NOMO-1 (cell line): ENCODE results near the gene RAB4B.
A peak's percentile ranks its signal among the peaks of the same experiment; 100 is the strongest.
"Not testable (repeated sequence)": the region's sequence is repeated elsewhere in the genome, so short reads cannot be mapped to it uniquely, and the experiment has no call there.

ENCODE experiments used
- DNase-seq, 2 experiments: peaks; one replicate each; lab custom pipeline; 2025; ENCODE audit not compliant: unreplicated experiment in 2 of 2; lab: John Stamatoyannopoulos, UW

Gene RAB4B

DNA sequence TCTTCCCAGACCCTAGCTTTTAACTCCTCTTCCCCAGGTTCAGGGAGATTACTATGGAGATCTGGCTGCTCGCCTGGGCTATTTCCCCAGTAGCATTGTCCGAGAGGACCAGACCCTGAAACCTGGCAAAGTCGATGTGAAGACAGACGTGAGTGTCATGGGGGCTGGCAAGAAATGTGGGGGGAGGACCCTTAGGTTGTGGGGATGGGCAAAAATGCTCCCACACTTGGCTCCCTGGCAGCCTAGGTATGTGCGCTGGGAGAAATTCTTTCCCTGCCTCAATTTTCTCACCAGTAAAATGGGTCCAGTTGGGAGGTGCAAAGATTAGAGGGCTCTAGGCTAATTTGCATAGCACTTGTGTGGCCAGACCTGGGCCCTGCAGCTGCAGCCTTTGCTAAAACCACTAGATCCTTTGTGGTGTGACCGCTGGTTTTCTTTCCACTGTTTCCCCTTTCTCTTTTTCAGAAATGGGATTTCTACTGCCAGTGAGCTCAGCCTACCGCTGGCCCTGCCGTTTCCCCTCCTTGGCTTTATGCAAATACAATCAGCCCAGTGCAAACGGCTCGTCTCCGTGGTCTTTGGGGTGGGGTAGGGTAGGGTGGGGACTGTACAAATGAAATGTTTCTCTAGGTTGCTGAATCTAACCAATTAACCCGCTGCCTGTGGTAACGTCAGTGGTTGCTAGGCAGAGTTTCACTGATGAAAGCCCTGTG lies 959 bp upstream of the RAB4B start:
- DNase-seq: peak; percentile 99

DNA sequence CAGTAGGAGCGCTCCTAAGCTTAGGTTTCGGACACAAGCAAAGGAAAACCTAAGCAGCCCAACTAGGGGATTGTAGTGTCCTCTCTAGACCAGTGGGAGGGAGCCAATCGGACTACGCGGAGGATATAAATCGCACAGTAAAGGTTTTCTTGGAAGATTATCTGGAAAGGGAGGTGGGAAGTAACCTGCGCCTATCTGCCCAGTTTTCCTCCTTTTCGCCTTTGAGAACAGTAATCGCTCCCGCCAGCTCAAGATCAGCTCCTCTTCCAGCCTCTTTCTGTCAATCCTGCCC lies 456 bp upstream of the RAB4B start:
- DNase-seq: no peak

DNA sequence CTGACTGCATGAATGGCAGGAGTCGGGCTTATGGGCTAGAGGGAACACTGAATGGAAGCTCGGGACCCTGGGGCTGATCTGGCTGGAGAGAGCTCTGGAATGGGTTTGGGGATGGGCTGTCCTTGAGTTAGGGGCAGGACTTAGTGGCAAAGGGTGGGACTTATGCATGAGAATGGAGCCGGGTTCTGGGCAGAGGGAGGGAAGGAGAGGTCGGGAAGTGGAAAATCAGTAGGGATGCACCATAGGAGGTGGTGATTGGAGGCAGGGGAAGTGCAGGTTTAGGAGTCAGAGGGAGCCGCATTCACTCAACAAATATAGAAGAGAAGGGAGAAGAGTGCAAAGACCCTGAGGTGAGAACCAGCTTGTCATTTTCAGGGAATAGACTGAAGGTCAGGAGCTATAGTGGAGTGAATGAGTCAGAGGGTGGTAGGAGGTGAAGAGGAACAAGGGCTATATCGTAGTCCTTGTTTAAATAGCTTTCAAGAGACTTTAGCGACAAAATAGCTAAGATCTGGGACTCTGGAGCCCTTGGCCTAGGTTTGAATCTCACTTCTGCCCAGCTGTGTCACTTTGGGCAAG lies 748 bp downstream of the RAB4B start:
- peak in 1 of 2 experiments; percentile 3 for DNase-seq

DNA sequence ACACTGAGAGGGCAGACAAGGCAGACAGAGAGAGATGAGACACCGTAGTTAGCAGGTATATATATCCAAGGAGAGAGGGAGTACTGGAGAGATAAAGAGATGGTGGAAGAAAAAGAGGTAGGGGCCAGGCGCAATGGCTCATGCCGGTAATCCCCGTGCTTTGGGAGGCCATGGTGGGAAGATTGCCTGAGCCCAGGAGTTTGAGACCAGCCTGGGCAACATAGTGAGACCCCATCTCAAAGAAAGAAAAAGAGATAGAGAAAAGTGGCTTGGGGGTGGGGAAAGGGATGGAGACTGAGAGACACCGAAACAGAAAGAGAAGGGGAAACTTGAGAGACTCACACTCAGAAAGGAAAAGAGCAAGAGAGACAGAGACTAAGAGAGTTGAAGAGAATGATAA lies 2.5 kb downstream of the RAB4B start:
- no peak for DNase-seq

DNA sequence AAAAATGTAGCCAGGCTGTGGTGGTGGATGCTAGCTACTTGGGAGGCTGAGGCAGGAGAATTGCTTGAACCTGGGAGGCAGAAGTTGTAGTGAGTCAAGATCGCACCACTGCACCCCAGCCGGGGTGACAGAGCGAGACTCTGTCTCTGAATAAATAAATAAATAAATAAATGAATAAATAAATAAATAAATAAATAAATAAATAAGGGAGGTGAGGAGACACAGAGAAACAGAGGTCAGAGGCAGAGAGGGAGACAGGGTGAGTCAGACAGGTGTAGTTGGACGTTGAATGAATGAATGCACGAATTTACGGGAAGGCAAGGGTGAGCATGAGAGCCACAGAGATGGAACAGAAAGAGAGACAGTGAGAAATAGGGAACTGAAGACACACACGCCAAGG lies 3.1 kb downstream of the RAB4B start:
- DNase-seq: no peak

DNA sequence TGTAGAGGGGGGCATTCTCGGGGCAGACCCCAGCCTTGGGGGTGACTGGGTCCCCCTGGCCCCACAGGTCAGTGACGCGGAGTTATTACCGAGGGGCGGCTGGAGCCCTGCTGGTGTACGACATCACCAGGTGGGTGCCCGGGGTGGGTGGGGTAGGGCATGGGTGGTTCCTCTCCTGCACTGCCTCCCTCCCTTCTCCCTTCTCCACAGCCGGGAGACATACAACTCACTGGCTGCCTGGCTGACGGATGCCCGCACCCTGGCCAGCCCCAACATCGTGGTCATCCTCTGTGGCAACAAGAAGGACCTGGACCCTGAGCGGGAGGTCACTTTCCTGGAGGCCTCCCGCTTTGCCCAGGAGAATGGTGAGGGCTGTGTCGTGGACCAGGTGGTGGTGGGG lies 5.7 kb downstream of the RAB4B start:
- no peak for DNase-seq

DNA sequence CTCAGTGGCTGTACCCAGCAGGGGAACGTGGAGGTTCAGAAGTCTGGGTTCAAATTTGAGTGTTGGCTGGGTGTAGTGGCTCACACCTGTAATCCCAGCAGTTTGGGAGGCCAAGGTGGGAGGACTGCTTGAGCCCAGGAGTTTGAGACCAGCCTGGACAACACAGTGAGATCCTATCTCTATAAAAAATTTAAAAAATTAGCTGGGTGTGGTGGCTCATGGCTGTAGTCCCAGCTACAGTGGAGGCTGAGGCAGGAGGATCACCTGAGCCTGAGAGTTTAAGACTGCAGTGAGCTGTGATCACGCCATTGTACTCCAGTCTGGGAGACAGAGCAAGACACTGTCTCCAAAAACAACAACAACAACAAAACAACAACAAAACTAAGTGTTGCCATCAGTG lies 6.1 kb downstream of the RAB4B start:
- not testable (repeated sequence) for DNase-seq

DNA sequence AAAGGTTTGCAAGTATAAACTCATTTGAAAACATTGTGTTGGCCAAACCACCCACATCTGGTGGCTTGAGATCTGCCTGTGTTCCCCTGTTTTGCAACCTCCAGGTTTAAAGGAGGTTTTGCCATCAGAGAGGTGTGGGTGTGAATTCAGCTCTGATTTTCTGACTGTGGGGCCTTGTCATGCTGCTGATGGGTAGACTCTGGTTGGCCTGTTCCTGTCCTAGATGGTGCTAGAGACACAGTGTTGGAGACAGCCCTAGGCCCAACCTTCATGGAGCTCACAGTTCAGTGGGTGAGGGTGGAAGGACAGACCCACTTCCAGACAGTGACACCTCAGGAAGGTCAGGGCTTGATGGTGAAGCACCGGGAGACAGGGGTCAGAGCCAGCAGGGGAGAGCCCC lies 7.5 kb downstream of the RAB4B start:
- DNase-seq: no peak

DNA sequence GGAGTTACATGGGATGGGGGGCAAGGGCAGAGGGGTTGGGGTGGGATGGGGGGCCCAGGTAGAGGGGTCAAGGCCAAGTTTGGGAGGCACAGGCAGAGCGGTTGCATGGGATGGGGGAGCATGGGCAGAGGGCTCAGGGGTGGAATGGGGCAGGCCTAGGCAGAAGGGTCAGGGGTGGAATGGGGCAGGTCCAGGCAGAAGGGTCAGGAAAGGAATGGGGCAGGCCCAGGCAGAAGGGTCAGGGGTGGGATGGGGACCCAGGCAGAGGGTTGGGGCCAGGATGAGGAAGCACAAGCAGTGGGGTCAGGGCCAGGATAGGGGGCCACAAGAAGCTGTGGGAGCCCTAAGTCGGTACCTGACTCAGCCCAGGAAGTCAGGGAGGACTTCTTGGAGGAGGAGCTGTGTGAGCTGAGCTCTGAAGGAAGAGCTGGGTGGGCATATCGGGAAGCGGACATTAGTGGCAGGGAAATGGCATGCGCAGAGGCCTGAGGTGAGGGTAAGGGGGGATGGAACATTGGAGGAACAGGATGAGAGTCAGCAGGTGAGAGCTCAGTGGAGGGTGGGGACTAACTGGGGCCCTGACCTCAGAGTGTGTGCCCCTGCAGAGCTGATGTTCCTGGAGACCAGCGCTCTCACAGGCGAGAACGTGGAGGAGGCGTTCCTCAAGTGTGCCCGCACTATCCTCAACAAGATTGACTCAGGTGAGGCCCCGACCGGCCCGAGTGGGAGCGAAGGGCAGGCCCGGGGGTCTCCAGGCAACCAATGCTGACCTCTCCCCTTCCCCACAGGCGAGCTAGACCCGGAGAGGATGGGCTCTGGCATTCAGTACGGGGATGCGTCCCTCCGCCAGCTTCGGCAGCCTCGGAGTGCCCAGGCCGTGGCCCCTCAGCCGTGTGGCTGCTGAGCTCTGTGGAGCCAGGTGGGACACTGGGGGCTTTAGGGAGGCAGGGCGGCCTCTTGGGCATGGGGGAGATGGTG lies 8.3 kb downstream of the RAB4B start:
- DNase-seq: no peak

DNA sequence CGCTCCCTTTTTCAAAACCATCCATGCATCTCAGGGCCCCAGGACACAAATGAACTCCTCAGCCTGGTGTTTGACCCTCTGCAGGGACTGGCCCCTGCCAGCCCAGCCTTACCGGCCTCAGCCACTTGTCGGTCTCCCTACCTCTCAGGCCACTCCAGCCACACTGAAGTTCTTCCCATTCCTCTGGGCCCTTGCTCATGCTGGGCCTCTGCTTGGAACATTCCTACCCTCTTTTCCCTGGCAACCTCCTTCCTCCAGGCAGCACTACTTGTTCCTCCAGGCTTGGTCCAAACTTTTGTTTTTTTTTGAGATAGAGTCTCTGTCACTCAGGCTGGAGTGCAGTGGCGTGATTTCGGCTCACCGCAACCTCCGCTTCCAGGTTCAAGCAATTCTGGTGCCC lies 13.3 kb downstream of the RAB4B start:
- DNase-seq: no peak

DNA sequence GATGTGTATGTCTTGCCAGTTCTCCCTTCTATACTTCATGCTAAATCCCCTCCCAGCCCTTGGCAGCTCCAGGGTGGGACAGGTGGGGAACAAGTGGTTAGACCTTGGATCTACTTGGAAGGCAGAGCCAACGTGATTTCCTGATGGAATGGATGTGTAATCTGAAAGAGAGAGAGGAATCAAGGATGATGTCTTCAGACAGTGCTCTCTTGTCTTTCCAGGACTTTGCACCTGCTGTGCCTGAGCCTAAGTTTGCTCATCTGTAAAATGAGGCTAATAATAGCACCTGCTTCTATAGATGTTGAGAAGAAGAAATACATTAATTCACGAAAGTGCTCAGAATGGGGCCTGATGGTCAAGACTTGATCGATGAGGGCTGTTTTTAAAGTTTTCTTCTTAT lies 13.9 kb downstream of the RAB4B start:
- no peak for DNase-seq

DNA sequence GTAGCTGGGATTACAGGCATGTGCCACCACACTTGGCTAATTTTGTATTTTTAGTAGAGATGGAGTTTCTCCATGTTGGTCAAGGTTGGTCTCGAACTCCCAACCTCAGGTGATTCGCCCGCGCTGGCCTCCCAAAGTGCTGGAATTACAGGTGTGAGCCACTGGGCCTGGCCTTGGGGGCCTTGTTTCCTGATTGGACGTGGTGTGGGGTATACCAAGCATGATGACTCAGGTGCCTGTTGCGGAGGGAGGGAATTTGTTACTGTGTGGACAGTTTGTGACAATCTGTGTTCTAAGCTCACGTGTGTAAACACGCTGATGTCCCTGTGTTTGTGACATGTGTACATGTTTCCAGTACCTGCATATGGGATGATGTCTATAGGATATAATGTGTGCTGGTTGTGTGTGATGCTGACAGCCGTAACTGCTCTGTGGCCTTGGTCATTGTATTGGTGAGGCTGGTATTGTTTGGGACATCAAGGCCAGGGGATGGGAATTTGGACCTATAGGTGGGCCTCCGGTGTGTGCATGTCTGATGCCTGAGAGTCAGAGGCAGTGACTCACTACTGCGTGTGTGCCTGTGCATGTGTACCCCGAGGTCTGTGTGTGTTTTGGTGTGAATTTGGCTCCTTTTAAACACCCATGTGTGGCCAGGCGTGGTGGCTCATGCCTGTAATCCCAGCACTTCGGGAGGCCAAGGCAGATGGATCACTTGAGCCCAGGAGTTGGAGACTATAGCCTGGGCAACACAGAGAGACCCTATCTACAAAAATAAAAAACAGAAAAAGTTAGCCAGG lies 19.3 kb downstream of the RAB4B start:
- DNase-seq: no peak

DNA sequence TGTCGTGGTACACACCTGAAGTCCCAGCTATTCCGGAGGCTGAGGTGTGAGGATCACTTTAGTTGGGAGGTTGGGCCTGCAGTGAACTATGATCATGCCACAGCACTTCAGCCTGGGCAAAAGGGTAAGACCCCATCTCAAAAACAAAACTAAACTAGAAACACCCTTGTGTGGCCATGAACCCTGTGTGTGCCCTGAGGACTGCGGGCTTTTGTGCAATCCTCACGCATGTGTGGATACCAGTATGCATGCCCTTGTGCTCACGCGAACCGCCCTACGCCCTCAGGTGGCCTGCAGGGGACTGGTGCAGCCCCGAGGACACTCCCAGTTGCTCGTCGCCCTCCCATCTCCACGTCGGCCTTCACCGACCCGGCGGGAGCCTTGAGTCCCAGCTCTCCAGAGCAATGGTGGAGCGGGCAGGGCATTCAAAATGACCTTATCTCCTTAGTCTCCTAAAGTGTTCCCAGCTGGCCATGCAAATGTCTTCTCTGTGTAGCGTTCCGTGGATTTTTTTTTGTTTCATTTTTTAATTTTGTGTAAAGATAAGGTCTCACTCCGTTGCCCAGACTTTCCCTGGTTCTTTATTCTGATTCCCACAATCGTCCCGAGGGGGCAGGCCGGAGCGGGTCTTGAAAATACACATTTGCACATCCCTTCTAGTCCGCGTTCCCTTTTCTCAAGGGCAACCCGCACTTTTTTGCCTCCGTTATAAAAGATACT lies 20.1 kb downstream of the RAB4B start:
- peak; percentile 75 to 76 for DNase-seq

DNA sequence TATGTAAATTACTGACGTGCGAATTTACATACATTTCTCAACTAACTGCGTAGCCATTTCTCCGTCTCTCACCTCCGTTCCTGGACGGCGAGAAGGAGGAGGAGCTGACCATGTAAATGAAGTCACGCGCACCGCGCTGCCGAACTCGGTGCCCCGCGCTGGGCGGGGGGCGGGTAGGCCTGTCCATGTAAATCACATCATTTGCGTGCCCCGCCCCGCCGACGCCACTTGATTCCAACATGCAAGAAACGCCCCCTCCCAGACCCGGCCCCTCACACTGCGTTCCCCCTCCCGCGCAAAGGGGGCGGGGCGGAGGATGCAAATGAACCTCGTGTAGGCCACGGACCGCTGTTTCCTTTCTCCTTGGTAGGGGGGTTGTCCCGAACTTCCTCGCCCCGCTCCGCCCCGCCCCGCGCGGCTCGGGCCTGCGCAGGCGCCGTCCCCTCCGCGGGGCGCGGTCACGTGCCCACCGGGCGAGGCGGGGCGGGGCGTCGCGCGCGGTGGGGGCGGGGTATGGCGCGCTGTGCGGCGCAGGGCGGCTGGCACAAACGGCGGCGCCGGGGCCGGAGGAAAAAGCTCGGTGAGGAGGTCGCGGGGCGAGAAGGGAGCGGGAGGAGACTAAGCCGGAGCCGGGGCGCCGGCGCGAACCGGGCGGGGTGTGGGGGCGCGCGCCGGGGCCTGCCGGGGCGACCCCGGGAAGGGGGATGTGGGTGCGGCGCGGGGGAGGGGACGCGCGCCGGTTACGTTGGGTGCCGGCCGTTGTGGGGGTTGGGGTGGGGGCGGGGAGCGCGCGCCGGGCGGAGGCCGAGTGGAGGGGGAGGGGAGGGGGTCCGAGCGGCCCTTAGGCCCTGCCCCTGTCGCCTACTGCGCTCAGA lies 20.9 kb downstream of the RAB4B start, which contains the start of gene EGLN2:
Gene EGLN2 (plus strand): TSS at position 509 of the 875 bp plus-strand sequence. CDS start 1,382 bp downstream, outside the sequence.
- peak; percentile 99 for DNase-seq

DNA sequence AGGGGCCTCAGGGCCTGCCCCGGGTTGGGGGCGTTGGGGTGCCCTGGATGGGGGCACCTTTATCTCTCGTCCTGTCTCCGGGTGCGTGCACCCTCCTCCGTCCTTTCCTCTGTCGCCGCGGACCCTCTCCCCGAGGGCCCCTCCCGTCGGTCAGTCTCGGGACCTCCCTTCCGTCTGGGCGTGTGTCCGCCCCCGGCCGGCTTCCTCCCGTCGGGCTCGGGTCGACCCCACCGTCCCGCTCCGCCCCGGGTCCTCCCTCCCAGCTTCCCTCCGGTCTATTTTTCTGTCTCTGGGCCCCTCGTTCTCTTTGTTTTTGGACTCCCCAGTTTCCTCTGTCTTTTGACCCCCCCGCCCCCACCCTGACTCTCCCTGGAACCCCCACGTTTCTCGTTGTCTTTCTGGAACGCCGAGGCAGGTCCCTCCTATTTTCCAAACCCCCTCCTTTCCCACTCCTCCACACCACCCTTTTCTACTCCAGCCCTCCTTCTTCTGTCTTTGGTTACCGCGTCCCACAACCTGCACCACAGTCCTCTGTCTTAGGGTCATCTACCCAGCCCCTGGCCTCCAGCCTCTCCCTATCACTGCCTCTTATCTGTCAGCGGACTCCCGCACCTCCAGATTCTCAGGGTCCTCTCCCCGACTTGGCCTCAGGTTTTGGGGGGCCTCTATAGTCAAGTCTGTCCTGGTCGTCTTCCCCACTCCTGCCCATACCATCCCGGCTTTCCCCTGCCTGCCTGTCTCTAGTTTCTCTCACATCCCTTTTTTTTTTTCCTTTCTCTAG lies 21.7 kb downstream of the RAB4B start:
- DNase-seq: peak in 1 of 2 experiments; percentile 4

DNA sequence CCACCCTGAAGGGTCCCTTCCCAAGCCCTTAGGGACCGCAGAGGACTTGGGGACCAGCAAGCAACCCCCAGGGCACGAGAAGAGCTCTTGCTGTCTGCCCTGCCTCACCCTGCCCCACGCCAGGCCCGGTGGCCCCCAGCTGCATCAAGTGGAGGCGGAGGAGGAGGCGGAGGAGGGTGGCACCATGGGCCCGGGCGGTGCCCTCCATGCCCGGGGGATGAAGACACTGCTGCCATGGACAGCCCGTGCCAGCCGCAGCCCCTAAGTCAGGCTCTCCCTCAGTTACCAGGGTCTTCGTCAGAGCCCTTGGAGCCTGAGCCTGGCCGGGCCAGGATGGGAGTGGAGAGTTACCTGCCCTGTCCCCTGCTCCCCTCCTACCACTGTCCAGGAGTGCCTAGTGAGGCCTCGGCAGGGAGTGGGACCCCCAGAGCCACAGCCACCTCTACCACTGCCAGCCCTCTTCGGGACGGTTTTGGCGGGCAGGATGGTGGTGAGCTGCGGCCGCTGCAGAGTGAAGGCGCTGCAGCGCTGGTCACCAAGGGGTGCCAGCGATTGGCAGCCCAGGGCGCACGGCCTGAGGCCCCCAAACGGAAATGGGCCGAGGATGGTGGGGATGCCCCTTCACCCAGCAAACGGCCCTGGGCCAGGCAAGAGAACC lies 22.4 kb downstream of the RAB4B start:
- DNase-seq: no peak

DNA sequence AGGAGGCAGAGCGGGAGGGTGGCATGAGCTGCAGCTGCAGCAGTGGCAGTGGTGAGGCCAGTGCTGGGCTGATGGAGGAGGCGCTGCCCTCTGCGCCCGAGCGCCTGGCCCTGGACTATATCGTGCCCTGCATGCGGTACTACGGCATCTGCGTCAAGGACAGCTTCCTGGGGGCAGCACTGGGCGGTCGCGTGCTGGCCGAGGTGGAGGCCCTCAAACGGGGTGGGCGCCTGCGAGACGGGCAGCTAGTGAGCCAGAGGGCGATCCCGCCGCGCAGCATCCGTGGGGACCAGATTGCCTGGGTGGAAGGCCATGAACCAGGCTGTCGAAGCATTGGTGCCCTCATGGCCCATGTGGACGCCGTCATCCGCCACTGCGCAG lies 22.9 kb downstream of the RAB4B start:
- no peak for DNase-seq
